HCT116 (cell line): ENCODE data around the gene PDZRN4. TPM values are rescaled to one million over a fixed set of nuclear protein-coding genes. Genes with fewer than 3 reads are reported as not detected.
"Not testable (repeated sequence)": the region's sequence is repeated elsewhere in the genome, so short reads cannot be mapped to it uniquely, and the experiment has no call there.

Experiments
- ATAC-seq: fragments of 200-7000 bp; cut with Tn5 transposase; 2 replicates; pipeline ENCODE4 v1.9.1; 2020; ENCODE audit warnings: mild to moderate bottlenecking, moderate library complexity
- BruUV-seq: library from RNA; stranded (reverse); fragments of 400-500 nt; replicated peaks from 2 replicates; lab custom pipeline; 2021; lab: Mats Ljungman, UMichigan
- CTCF ChIA-PET: fragments of 300-600 bp; sonication (Branson Sonifier 250); formaldehyde crosslinking; loops from one replicate; lab custom pipeline; 2021; ENCODE audit warnings: antibody characterized with exemption; lab: Charles Lee
- POLR2A ChIA-PET: fragments of 300-600, 350-600 bp; sonication (Branson Sonifier 250); formaldehyde crosslinking; loops from one replicate; lab custom pipeline; 2021; ENCODE audit warnings: antibody characterized with exemption; lab: Charles Lee
- RAD21 ChIA-PET, 2 experiments: fragments of 300-600 bp; sonication (Branson Sonifier 250); formaldehyde crosslinking; loops; one replicate each; lab custom pipeline; 2023; ENCODE audit warnings: low total read pairs in 2 of 2; ENCODE audit not compliant: uncharacterized antibody in 2 of 2, unreplicated experiment in 2 of 2, low non-redundant PET in 1 of 2; lab: Charles Lee
- DNase-seq: peaks from one replicate; pipeline ENCODE4 v3.0.0-alpha.2; 2010; ENCODE audit warnings: low read depth, low spot score
- H2AFZ ChIP-seq: fragments of 200-600 bp; shearing (Covaris generic), sonication (generic); 2 replicates; pipeline ENCODE4 v1.6.1; 2017; ENCODE audit warnings: low read depth, mixed run types, mixed read lengths, antibody characterized with exemption, low read length; ENCODE audit not compliant: poor library complexity, severe bottlenecking
- H3K27ac ChIP-seq: 2 replicates; pipeline ENCODE4 v1.5.1; 2012; ENCODE audit warnings: low read depth, low read length
- H3K27me3 ChIP-seq: fragments of 200-600 bp; sonication (generic); 2 replicates; pipeline ENCODE4 v1.6.1; 2016; ENCODE audit warnings: mixed run types, low read length, mixed read lengths; ENCODE audit not compliant: insufficient read depth
- H3K36me3 ChIP-seq, 2 experiments: fragments of 200-500 bp in 1 of 2; fragments of 200-600 bp in 1 of 2; sonication (Bioruptor generic) in 1 of 2; sonication (generic) in 1 of 2; 2 replicates each; pipeline versions ENCODE4 v1.5.1 to v1.6.1; 2014 to 2016; ENCODE audit warnings: low read length in 2 of 2, inconsistent platforms in 1 of 2, mixed read lengths in 1 of 2, mixed run types in 1 of 2; ENCODE audit not compliant: insufficient read depth in 2 of 2, control insufficient read depth in 1 of 2
- H3K4me1 ChIP-seq, 2 experiments: fragments of 200-600 bp in 1 of 2; sonication (generic) in 1 of 2; 2 replicates each; pipeline versions ENCODE4 v1.5.1 to v1.6.1; 2012 to 2017; ENCODE audit warnings: low read length in 2 of 2, inconsistent platforms in 1 of 2, mild to moderate bottlenecking in 1 of 2, mixed read lengths in 1 of 2, mixed run types in 1 of 2, moderate library complexity in 1 of 2; ENCODE audit not compliant: insufficient read depth in 2 of 2, control insufficient read depth in 1 of 2
- H3K4me2 ChIP-seq: fragments of 200-600 bp; sonication (generic); 2 replicates; pipeline ENCODE4 v1.6.1; 2017; ENCODE audit warnings: mixed run types, low read length, mixed read lengths
- H3K4me3 ChIP-seq, 2 experiments: fragments of 200-600 bp in 1 of 2; sonication (generic) in 1 of 2; replicated peaks in 1 of 2; 2 replicates each; pipeline ENCODE4 v1.5.1; 2011 to 2016; ENCODE audit warnings: low read length in 2 of 2, control low read depth in 1 of 2, low read depth in 1 of 2, mild to moderate bottlenecking in 1 of 2, mixed read lengths in 1 of 2, mixed run types in 1 of 2
- H3K79me2 ChIP-seq: fragments of 200-600 bp; sonication (generic); 2 replicates; pipeline ENCODE4 v1.6.1; 2017; ENCODE audit warnings: mild to moderate bottlenecking, mixed run types, low read length, moderate library complexity, mixed read lengths; ENCODE audit not compliant: insufficient read depth
- H3K9ac ChIP-seq: fragments of 200-600 bp; sonication (generic); 2 replicates; pipeline ENCODE4 v1.6.1; 2016; ENCODE audit warnings: low read length, mixed read lengths
- H3K9me2 ChIP-seq: fragments of 200-600 bp; sonication (generic), shearing (Covaris generic); 2 replicates; pipeline ENCODE4 v1.6.1; 2017; ENCODE audit warnings: mixed run types, mild to moderate bottlenecking, moderate library complexity; ENCODE audit not compliant: insufficient read depth
- H3K9me3 ChIP-seq, 2 experiments: fragments of 200-500 bp in 1 of 2; fragments of 200-600 bp in 1 of 2; sonication (Bioruptor generic) in 1 of 2; sonication (generic) in 1 of 2; 2 replicates each; pipeline ENCODE4 v1.6.1; 2014 to 2017; ENCODE audit warnings: low read length in 2 of 2, mixed read lengths in 2 of 2, inconsistent platforms in 1 of 2, low read depth in 1 of 2, mild to moderate bottlenecking in 1 of 2, mixed run types in 1 of 2, moderate library complexity in 1 of 2; ENCODE audit not compliant: control insufficient read depth in 1 of 2, insufficient read depth in 1 of 2
- H4K20me1 ChIP-seq: fragments of 200-600 bp; sonication (generic), shearing (Covaris generic); 2 replicates; pipeline ENCODE4 v1.6.1; 2017; ENCODE audit warnings: mixed run types, mild to moderate bottlenecking, moderate library complexity; ENCODE audit not compliant: insufficient read depth
- CTCF ChIP-seq, 3 experiments: fragments of 200-600 bp in 1 of 3; sonication (generic) in 1 of 3; IDR thresholded peaks in 2 of 3; conservative IDR thresholded peaks in 1 of 3; 2 replicates each; pipeline ENCODE4 v1.5.1; 2012 to 2017; ENCODE audit warnings: low read depth in 2 of 3, low read length in 2 of 3, antibody characterized with exemption in 1 of 3, borderline replicate concordance in 1 of 3, control low read depth in 1 of 3, mild to moderate bottlenecking in 1 of 3, mixed read lengths in 1 of 3, mixed run types in 1 of 3, moderate library complexity in 1 of 3; ENCODE audit not compliant: insufficient read depth in 1 of 3
- intact Hi-C: fragments of 100-400 bp; cut with micrococcal nuclease; formaldehyde crosslinking; loops from 2 replicates; pipeline ENCODE4 v1.10.0; 2022
- total RNA-seq: library from RNA; stranded (reverse); gene quantifications from one replicate; pipeline ENCODE4 v1.2.1, GENCODE V29; 2021; ENCODE audit not compliant: unreplicated experiment

Gene PDZRN4
- total RNA-seq, 1 experiment from 2014 or later = not detected

GRCh38 chr12:41254004-41254914 lies 66.1 kb downstream of the PDZRN4 start:
- ATAC-seq (no peak), DNase-seq (no peak)
- Histone ChIP-seq H2AFZ (no peak overlapping the region), H3K9me3 (no peaks in the 10 kb centered on the region), H4K20me1 (no peaks in the 10 kb centered on the region)
- RAD21 ChIA-PET = no interaction called here
- TF ChIP-seq CTCF (IDR thresholded peaks at IDR 0.05 in 2 of 3, conservative IDR thresholded peaks at IDR 0.05 in 1 of 3; ENCODE audit: borderline replicate concordance in 1 of 3, insufficient read depth in 1 of 3, low read depth in 2 of 3, low read length in 2 of 3) = no peak
- TF ChIP-seq, all 23 proteins: peak for 0
- BruUV-seq = no TSS peak
- Histone ChIP-seq H3K4me1 (no peaks in the 10 kb centered on the region), H3K9ac (no peak overlapping the region), H3K27me3 (no peaks in the 10 kb centered on the region), H3K79me2 (no peaks in the 10 kb centered on the region), H3K4me3 (no peak overlapping the region), H3K4me2 (no peak overlapping the region), H3K27ac (no peak overlapping the region), H3K36me3 (no peaks in the 10 kb centered on the region), H3K9me2 (no peaks in the 10 kb centered on the region)
- ChIA-PET POLR2A (no interaction called here), CTCF (no interaction called here)
- intact Hi-C loops = no loop called here

DNA sequence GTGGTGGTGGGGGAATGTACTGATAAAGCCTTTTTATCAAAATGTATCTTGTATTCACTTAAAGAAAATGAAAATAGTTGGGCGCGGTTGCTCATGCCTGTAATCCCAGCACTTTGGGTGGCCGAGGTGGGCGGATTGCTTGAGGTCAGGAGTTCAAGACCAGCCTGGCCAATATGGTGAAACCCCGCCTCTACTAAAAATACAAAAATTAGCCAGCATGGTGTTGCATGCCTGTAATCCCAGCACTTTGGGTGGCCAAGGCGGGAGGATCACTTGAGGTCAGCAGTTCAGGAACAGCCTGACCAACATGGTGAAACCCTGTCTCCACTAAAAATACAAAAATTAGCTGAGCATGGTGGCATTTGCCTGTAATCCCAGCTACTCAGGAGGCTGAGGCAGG lies 75.1 kb downstream of the PDZRN4 start:
- not testable (repeated sequence) for BruUV-seq

More for the DNA sequence above, 75.1 kb downstream of the PDZRN4 start:
- H4K20me1 ChIP-seq, H3K9me3 ChIP-seq, H2AFZ ChIP-seq, DNase-seq, H3K9me2 ChIP-seq, POLR2A ChIA-PET, H3K27me3 ChIP-seq, ATAC-seq, H3K36me3 ChIP-seq, H3K79me2 ChIP-seq, H3K27ac ChIP-seq, H3K4me3 ChIP-seq, H3K9ac ChIP-seq, H3K4me1 ChIP-seq, H3K4me2 ChIP-seq, RAD21 ChIA-PET: not testable (repeated sequence)
- intact Hi-C loops = loop anchor here (10.0 kb wide), 1 partner anchor 288 kb away; no protein-coding TSS in a partner anchor
- CTCF ChIA-PET = interaction anchor here (1.6 kb wide), 1 partner anchor 48 kb away, joined by 3 read pairs; no protein-coding TSS in a partner anchor
